Fibroblast of skin of abdomen (primary cell): Measurements from ENCODE around the gene JMJD8.

Experiments
- DNase-seq: peaks from one replicate; pipeline ENCODE4 v3.0.0-alpha.2; 2013

JMJD8 gene

GRCh38 chr16:640614-641013, 43.5 kb downstream of the JMJD8 start:
- DNase-seq, result no peak

DNA sequence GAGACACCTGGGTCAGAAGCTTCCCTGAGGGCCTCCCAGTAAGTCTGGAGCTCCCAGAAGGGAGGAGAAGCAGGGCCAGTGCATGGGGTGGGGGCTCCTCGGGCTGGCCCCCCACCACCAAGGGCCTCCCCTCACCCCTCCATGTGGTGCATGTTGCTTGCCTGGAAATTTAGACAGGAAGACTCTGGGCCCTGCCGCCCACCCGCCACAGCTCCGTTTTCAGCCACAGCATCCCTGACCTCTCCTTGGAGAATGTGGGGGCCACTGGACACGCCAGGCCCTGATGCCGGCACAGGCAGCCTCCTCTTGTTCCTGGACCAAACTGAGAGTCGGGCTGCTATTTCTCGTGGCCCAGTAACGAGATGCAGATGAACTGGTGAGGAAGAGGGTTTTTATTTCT, 45.3 kb downstream of the JMJD8 start:
- no peak for DNase-seq

DNA sequence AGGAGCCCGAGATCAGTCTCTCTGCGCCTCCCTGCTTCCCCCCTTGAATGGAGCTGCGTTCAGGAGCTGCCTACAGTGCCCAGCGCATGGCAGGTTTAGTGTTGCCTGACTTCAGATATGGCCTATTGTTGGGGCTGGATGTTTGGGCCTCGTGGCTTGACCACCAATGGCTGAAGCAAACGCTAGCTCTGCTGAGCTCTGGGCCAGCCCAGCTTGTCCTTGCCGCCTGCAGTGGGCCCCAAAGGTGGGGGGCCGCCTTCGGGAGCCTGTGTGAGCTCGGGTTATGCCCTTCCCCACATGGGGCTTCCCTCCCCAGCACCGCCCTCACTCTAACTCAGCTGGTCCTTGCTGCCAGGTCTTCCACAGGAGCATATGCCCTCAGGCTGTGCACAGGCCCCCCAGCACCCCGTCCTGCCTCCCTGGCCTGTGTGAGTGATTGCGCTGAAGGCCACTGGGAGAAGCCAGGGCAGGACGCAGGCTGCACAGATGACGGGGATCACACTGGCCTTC, 46.0 kb downstream of the JMJD8 start:
- DNase-seq, result no peak

DNA sequence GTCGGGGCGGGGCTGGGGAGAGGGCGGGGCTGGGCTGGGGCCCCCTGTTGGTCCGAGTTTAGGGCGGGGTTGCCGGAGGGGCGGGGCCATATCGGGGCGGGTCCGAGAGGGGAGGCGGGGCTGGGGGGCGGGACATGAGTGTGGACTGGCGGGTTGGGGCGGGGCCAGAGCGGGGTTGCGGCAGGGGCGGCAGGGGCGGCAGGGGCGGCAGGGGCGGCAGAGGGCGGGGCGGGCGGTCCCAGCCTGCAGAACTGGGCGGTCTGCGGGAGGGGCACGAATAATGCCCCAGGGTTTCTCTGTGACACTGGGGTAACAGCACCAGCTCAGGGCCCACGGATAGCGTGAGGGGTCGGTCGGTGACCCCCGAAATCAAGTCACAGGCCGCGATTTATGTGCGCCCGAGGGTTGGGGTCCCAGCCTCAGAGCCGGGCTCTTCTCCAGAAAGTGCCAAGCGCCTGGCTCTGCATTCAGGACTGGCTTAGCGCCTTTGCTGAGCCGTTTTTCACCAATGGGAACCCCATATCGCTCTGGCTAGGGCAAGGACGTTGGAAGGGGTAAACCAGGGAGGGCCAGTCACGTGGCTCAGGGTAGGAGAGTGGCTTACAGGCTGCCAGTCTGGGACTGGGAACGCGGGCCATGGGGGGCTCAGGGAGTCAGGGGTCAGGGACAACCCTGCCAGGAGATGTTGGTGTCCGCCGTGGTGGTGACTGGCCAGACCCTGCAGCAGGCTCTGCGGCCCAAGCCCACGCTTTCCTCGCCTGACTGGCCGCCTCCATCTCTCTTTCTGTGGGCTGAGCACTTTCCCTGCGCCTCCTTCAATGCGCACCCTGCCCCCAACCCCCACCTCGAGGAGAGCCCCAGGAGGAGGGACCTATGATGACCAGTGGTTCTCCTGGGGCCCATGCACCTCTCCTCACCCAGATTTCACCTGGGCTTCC, 46.8 kb downstream of the JMJD8 start:
- DNase-seq, result peak; percentile 90

DNA sequence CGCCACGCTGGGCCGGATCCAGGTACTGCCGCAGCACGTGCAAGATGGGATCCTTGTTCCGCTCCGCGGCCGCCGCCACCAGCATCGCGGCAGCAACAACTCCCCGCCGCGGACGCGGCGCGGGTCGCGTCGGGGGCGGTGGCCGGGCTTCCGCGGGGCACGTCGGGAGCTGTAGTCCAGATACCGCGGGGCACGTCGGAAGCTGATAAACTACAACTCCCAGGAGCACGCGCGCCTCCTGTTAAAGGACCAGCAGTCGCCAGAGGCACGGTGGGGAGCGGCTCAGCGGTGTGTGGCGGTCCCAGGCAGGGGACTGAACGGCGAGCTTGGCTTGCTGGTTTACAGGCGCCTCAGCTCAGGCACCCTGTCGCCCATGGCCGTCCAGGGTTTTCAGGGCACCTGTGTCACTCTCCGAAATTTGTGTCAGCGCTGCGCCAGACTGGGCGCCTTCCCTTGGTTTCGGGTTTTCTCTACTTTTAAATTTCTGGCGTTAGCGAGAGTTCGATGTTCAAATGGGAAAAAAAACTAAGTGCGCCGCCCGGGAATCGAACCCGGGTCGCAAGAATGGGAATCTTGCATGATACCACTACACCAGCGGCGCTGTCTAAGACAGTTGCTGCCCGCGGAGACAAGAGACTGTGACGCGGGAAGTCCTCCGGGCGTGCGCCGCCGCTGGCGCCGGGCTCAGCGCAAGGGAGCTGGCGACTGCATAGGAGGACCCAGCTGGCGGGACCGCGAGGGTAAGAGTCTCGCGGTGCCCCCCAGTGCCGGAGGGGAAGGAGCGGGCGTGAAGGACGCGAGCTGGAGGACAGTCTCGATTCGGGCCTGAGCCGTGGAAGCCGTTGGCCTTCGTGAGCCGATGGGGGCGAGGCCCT, 47.7 kb downstream of the JMJD8 start, which contains the start of gene METTL26:
METTL26 (minus strand) TSS at position 100 of the 875 bp plus-strand sequence; CDS start at position 85, 15 bp downstream.
- peak; percentile 94 for DNase-seq

- DNase-seq, result no peak
Measured at GRCh38 chr16:635573-636205, 48.4 kb downstream of the JMJD8 start.

GRCh38 chr16:634996-635395, 49.1 kb downstream of the JMJD8 start:
- DNase-seq, result no peak

DNA sequence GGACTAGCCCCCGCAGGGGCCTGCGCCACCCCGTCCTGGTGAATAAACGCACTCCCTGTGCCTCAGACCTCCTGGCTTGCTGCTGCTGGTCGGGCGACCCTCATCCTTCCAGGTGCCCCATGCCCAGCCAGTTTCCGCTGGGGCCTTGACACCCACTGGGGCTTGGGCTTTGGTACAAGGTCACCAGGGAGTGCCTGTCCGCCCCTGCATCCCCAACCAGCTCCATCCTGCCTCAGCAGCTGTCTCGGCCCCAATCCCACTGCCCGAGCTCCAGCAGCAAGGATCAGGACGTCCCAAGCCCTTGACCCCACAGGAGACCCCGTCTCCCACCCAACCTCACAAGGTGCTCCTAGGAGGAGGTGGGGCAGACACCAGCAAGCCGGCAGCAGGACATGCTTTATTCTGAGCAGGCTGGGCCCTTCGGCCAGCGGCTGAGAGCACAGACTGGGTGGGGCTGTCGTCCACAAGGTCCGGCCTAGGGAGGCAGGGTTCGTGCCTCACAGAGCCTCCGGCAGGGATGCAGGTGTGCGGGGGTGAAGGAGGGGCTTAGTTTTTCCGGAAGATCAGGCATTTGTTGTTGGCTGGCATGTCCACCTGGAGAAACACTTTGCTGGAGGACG, 50.0 kb downstream of the JMJD8 start:
- DNase-seq, result no peak

DNA sequence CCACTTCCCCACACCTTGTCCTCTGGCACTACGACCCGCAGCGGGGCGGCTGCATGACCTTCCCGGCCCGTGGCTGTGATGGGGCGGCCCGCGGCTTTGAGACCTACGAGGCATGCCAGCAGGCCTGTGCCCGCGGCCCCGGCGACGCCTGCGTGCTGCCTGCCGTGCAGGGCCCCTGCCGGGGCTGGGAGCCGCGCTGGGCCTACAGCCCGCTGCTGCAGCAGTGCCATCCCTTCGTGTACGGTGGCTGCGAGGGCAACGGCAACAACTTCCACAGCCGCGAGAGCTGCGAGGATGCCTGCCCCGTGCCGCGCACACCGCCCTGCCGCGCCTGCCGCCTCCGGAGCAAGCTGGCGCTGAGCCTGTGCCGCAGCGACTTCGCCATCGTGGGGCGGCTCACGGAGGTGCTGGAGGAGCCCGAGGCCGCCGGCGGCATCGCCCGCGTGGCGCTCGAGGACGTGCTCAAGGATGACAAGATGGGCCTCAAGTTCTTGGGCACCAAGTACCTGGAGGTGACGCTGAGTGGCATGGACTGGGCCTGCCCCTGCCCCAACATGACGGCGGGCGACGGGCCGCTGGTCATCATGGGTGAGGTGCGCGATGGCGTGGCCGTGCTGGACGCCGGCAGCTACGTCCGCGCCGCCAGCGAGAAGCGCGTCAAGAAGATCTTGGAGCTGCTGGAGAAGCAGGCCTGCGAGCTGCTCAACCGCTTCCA, 50.6 kb downstream of the JMJD8 start:
- DNase-seq, result no peak

DNA sequence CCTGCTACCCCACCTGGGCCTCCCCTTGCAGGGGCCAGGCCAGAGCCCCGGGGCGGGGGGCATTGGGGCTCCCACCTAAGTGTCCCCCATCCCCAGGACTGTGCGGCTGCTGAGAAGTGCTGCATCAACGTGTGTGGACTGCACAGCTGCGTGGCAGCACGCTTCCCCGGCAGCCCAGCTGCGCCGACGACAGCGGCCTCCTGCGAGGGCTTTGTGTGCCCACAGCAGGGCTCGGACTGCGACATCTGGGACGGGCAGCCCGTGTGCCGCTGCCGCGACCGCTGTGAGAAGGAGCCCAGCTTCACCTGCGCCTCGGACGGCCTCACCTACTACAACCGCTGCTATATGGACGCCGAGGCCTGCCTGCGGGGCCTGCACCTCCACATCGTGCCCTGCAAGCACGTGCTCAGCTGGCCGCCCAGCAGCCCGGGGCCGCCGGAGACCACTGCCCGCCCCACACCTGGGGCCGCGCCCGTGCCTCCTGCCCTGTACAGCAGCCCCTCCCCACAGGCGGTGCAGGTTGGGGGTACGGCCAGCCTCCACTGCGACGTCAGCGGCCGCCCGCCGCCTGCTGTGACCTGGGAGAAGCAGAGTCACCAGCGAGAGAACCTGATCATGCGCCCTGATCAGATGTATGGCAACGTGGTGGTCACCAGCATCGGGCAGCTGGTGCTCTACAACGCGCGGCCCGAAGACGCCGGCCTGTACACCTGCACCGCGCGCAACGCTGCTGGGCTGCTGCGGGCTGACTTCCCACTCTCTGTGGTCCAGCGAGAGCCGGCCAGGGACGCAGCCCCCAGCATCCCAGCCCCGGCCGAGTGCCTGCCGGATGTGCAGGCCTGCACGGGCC, 51.4 kb downstream of the JMJD8 start:
- no peak for DNase-seq

DNA sequence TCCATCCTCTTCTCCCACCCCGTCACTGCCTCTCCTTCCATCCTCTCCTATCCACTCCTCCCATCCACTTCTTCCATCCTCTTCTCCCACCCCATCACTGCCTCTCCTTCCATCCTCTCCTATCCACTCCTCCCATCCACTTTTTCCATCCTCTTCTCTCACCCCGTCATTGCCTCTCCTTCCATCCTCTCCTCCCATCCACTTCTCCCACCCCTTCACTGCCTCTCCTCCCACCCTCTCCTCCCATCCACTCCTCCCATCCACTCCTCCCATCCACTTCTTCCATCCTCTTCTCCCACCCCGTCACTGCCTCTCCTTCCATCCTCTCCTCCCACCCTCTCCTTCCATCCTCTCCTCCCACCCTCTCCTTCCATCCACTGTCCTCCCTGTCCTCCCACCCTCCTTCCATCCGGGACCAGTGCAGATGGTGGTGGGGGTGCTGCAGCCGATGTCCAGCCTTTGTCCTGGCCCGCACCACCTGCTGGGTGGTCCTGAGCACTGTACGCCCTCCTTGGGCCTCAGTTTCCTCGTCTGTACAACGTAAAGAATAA, 52.3 kb downstream of the JMJD8 start:
- no peak for DNase-seq
